ENCODE measurements around the gene CRYBG3.

CRYBG3 gene

DNA sequence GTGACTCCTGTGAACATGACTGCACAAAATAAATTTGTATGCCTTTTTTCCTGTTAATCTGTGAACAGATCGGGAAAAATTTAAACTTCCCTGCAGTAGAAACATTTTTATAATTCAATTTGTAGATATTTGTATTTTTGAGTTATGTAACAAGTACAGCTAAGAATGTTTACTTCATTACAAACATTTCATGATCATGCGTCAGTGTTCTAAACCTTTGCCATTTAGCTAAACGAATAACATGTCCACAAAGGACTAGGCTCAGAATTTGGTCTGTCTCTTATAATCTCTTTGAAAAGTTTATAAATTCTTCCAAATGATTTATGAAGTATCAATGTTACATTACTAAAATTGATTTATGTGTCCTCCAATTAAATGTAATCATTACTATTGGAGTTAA is 17.3 kb upstream of the CRYBG3 start:
- TF ChIP-seq FOXM1 (IDR thresholded peaks at IDR 0.05; ENCODE audit: borderline replicate concordance, low read depth) (no peak), TAF1 (IDR thresholded peaks at IDR 0.05; ENCODE audit: low read depth) (no peak), CEBPB (IDR thresholded peaks at IDR 0.05) (no peak), CREB1 (IDR thresholded peaks at IDR 0.05; ENCODE audit: low read depth) (no peak)

DNA sequence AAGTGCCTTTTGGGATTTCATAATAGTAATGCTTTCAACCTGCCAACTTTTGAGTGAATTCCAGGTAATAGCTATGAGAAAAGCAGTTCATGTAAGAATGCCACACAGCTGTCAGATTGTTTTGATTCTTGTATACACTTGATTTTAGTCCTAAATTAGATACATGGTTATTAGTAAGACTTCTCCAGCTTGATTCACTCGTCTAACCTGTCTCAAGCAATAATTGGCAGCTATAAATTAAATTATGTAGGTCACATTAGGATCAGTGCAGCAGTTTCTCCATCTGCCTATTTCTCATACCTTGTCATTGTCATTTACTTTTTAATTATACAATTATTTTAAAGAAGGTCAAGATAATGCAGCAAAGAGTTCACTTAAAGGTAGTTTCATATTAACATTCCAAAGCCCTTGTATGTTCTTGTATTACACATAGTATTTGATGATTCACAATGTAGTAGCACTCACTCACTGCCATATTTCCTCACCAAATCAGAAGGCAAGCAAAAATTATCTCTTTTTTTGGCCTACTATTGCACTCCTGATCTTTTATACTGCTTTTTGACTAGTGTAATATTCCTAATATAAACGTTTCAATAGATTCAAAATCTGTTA is 10.9 kb upstream of the CRYBG3 start:
- TF ChIP-seq CEBPB (IDR thresholded peaks at IDR 0.05) = no peak
- no peak for TF ChIP-seq TCF12 (IDR thresholded peaks at IDR 0.05; ENCODE audit: low read depth)
- no peak for TF ChIP-seq NFIC (IDR thresholded peaks at IDR 0.05)
- TF ChIP-seq, protein P1, sequence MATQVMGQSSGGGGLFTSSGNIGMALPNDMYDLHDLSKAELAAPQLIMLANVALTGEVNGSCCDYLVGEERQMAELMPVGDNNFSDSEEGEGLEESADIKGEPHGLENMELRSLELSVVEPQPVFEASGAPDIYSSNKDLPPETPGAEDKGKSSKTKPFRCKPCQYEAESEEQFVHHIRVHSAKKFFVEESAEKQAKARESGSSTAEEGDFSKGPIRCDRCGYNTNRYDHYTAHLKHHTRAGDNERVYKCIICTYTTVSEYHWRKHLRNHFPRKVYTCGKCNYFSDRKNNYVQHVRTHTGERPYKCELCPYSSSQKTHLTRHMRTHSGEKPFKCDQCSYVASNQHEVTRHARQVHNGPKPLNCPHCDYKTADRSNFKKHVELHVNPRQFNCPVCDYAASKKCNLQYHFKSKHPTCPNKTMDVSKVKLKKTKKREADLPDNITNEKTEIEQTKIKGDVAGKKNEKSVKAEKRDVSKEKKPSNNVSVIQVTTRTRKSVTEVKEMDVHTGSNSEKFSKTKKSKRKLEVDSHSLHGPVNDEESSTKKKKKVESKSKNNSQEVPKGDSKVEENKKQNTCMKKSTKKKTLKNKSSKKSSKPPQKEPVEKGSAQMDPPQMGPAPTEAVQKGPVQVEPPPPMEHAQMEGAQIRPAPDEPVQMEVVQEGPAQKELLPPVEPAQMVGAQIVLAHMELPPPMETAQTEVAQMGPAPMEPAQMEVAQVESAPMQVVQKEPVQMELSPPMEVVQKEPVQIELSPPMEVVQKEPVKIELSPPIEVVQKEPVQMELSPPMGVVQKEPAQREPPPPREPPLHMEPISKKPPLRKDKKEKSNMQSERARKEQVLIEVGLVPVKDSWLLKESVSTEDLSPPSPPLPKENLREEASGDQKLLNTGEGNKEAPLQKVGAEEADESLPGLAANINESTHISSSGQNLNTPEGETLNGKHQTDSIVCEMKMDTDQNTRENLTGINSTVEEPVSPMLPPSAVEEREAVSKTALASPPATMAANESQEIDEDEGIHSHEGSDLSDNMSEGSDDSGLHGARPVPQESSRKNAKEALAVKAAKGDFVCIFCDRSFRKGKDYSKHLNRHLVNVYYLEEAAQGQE (IDR thresholded peaks at IDR 0.05; ENCODE audit: low read depth) = no peak
- TF ChIP-seq EP300 (IDR thresholded peaks at IDR 0.05; ENCODE audit: borderline replicate concordance) = no peak
- TF ChIP-seq TAF1 (IDR thresholded peaks at IDR 0.05; ENCODE audit: low read depth) = no peak
- TF ChIP-seq ZBTB7A (IDR thresholded peaks at IDR 0.05; ENCODE audit: low read depth) = no peak
- no peak for TF ChIP-seq RAD21 (IDR thresholded peaks at IDR 0.05; ENCODE audit: low read depth)
- TF ChIP-seq, protein P2, sequence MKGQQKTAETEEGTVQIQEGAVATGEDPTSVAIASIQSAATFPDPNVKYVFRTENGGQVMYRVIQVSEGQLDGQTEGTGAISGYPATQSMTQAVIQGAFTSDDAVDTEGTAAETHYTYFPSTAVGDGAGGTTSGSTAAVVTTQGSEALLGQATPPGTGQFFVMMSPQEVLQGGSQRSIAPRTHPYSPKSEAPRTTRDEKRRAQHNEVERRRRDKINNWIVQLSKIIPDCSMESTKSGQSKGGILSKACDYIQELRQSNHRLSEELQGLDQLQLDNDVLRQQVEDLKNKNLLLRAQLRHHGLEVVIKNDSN (IDR thresholded peaks at IDR 0.05) = no peak
- TF ChIP-seq EGR1 (IDR thresholded peaks at IDR 0.05) = no peak
- no peak for TF ChIP-seq TEAD4 (IDR thresholded peaks at IDR 0.05)
- no peak for TF ChIP-seq FOXM1 (IDR thresholded peaks at IDR 0.05; ENCODE audit: borderline replicate concordance, low read depth)
- TF ChIP-seq YY1 (IDR thresholded peaks at IDR 0.05; ENCODE audit: low read depth) = no peak
- no peak for TF ChIP-seq CREB1 (IDR thresholded peaks at IDR 0.05; ENCODE audit: low read depth)
- TF ChIP-seq MAX (IDR thresholded peaks at IDR 0.05) = no peak

DNA sequence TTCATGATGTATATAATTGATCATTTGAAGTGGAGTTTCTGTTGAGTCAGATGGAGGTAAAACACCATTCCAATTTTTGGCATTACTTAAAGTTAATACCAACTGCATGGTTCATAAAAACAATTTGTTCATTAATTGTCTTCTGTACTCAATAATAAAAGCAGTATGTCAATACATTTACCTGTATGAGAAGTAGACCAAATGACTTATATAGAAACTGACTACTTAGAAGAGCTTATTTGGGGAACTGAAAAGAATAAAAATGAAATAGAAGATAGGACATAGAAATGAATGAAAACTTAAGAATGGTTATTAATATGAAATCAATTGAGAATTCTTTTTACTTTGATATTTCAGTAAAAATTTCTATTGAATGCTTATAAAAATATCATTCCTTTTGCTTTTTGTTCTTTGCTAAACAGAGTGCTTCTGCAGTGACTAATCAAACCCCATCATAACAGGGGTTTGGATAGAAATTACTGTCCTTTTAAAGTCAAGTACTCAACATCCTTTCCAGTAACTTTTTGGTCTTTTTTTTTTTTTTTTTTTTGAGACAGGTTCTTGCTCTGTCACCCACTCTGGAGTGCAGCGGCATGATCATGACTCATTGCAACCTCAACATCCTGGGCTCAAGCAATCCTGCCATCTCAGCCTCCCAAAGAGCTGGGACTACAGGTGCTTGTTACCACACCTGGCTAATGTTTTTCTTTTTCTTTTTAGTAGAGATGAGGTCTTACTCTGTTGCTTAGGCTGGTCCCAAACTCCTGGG is 6.5 kb upstream of the CRYBG3 start:
- TF ChIP-seq MAX (IDR thresholded peaks at IDR 0.05) = no peak
- no peak for TF ChIP-seq ZBTB7A (IDR thresholded peaks at IDR 0.05; ENCODE audit: low read depth)
- TF ChIP-seq TCF12 (IDR thresholded peaks at IDR 0.05; ENCODE audit: low read depth) = no peak
- TF ChIP-seq, protein P1 (IDR thresholded peaks at IDR 0.05; ENCODE audit: low read depth) = no peak
- no peak for TF ChIP-seq NFIC (IDR thresholded peaks at IDR 0.05)
- TF ChIP-seq FOXM1 (IDR thresholded peaks at IDR 0.05; ENCODE audit: borderline replicate concordance, low read depth) = no peak
- no peak for TF ChIP-seq TAF1 (IDR thresholded peaks at IDR 0.05; ENCODE audit: low read depth)
- TF ChIP-seq EP300 (IDR thresholded peaks at IDR 0.05; ENCODE audit: borderline replicate concordance) = no peak
- TF ChIP-seq CEBPB (IDR thresholded peaks at IDR 0.05) = no peak
- no peak for TF ChIP-seq TEAD4 (IDR thresholded peaks at IDR 0.05)
- TF ChIP-seq, protein P2 (IDR thresholded peaks at IDR 0.05) = no peak

- no peak for TF ChIP-seq NFIC (IDR thresholded peaks at IDR 0.05)
- no peak for TF ChIP-seq MAX (IDR thresholded peaks at IDR 0.05)
- no peak for TF ChIP-seq CEBPB (IDR thresholded peaks at IDR 0.05)
- TF ChIP-seq, protein P2 (IDR thresholded peaks at IDR 0.05) = no peak
- no peak for TF ChIP-seq TEAD4 (IDR thresholded peaks at IDR 0.05)
- TF ChIP-seq YY1 (IDR thresholded peaks at IDR 0.05; ENCODE audit: low read depth) = no peak
- no peak for TF ChIP-seq TAF1 (IDR thresholded peaks at IDR 0.05; ENCODE audit: low read depth)
- no peak for TF ChIP-seq FOXM1 (IDR thresholded peaks at IDR 0.05; ENCODE audit: borderline replicate concordance, low read depth)
- no peak for TF ChIP-seq CREB1 (IDR thresholded peaks at IDR 0.05; ENCODE audit: low read depth)
- no peak for TF ChIP-seq ZBTB7A (IDR thresholded peaks at IDR 0.05; ENCODE audit: low read depth)
- TF ChIP-seq EP300 (IDR thresholded peaks at IDR 0.05; ENCODE audit: borderline replicate concordance) = no peak
- TF ChIP-seq EGR1 (IDR thresholded peaks at IDR 0.05) = no peak
- TF ChIP-seq TCF12 (IDR thresholded peaks at IDR 0.05; ENCODE audit: low read depth) = no peak
These were observed 5.0 kb upstream of the CRYBG3 start for GRCh38 chr3:97816811-97817210.

DNA sequence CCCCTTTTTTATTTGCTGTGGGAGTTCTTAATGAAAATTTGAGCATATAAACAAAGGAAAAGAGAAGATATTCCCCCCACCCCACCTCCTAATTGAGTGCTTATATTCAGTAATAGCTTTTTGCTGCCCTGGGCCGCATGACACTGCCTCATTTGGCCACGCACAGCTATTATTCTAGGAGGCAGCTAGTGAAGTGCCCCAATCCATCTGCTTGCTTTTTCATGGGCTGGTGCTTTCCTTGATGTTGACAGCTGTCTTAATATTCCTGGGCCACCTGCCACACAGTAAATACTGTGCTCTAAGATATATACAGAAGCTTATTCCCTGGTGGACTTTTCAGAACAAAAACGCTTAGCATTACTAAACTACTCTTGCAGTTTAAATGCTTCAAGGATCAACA is 3.8 kb upstream of the CRYBG3 start:
- no peak for TF ChIP-seq RAD21 (IDR thresholded peaks at IDR 0.05; ENCODE audit: low read depth)
- TF ChIP-seq ZBTB7A (IDR thresholded peaks at IDR 0.05; ENCODE audit: low read depth) = no peak
- TF ChIP-seq MAX (IDR thresholded peaks at IDR 0.05) = no peak
- TF ChIP-seq, protein P1 (IDR thresholded peaks at IDR 0.05; ENCODE audit: low read depth) = no peak
- no peak for TF ChIP-seq YY1 (IDR thresholded peaks at IDR 0.05; ENCODE audit: low read depth)
- no peak for TF ChIP-seq TAF1 (IDR thresholded peaks at IDR 0.05; ENCODE audit: low read depth)
- no peak for TF ChIP-seq EGR1 (IDR thresholded peaks at IDR 0.05)
- TF ChIP-seq CEBPB (IDR thresholded peaks at IDR 0.05) = no peak
- no peak for TF ChIP-seq EP300 (IDR thresholded peaks at IDR 0.05; ENCODE audit: borderline replicate concordance)
- TF ChIP-seq NFIC (IDR thresholded peaks at IDR 0.05) = no peak
- no peak for TF ChIP-seq FOXM1 (IDR thresholded peaks at IDR 0.05; ENCODE audit: borderline replicate concordance, low read depth)
- no peak for TF ChIP-seq TEAD4 (IDR thresholded peaks at IDR 0.05)
- TF ChIP-seq TCF12 (IDR thresholded peaks at IDR 0.05; ENCODE audit: low read depth) = no peak
- TF ChIP-seq, protein P2 (IDR thresholded peaks at IDR 0.05) = no peak
- no peak for TF ChIP-seq CREB1 (IDR thresholded peaks at IDR 0.05; ENCODE audit: low read depth)
